ENCODE measurements around the gene MPZ. TPM values are rescaled to one million over a fixed set of nuclear protein-coding genes. Genes with fewer than 3 reads are reported as not detected.

The MPZ gene
- total and polyA plus RNA-seq, 9 of the 15 experiments (the other 6 are each of a cell fraction or from before 2014, with no cell fraction given) = 0.22 to 16.6 (median 10.9) TPM

DNA sequence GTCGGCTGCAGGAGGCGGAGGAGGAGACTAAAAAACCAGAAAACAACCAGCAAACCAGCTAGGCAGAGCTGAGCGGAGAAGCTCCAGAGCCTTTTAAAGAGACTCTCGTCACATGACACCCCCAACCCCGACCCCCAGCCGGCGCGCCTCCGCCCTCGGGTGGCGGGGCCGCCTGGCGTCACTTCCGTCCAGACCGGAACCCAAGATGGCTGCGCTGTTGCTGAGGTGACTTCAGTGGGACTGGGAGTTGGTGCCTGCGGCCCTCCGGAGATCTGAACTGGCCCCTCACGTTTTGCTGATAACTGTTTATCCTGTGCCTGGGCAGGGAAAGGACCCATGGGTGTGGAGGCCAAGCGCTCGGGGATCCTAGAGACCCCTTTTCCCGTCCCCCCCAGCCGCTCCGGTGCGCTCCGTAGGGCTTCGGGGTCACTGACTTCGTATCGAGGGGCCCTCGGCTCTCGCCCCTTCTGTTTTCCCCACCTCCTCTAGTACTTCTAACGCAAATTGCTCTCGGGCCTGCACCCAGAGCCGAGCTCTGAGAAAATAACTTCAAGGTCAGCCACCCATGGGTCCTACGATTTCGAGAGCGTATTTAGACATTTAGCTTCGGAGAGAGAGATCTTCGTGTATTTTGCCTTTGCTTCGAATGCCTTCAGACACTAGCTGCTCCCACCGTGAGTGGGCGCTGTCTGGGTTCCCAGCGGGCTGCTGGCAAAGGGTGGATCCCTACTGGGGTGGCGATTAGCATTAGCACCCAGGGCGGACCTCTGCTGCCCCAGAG lies 4.6 kb upstream of the MPZ start, which contains the start of gene SDHC (continued):
- TF ChIP-seq, protein P1, sequence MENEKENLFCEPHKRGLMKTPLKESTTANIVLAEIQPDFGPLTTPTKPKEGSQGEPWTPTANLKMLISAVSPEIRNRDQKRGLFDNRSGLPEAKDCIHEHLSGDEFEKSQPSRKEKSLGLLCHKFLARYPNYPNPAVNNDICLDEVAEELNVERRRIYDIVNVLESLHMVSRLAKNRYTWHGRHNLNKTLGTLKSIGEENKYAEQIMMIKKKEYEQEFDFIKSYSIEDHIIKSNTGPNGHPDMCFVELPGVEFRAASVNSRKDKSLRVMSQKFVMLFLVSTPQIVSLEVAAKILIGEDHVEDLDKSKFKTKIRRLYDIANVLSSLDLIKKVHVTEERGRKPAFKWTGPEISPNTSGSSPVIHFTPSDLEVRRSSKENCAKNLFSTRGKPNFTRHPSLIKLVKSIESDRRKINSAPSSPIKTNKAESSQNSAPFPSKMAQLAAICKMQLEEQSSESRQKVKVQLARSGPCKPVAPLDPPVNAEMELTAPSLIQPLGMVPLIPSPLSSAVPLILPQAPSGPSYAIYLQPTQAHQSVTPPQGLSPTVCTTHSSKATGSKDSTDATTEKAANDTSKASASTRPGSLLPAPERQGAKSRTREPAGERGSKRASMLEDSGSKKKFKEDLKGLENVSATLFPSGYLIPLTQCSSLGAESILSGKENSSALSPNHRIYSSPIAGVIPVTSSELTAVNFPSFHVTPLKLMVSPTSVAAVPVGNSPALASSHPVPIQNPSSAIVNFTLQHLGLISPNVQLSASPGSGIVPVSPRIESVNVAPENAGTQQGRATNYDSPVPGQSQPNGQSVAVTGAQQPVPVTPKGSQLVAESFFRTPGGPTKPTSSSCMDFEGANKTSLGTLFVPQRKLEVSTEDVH (IDR thresholded peaks at IDR 0.05; ENCODE audit: low read depth, partially characterized antibody) = peak; percentile 66
- TF ChIP-seq CREBBP (IDR thresholded peaks at IDR 0.05; ENCODE audit: low read depth, low read length) (no peak), TEAD2 (tag; IDR thresholded peaks at IDR 0.05) (0 out of 2 replicates have a peak, but pooled peaks have one; percentile 15), SRSF1 (IDR thresholded peaks at IDR 0.05; ENCODE audit: low read depth, low read length) (no peak), CHD2 (IDR thresholded peaks at IDR 0.05; ENCODE audit: low read depth, low read length) (no peak), NFYB (IDR thresholded peaks at IDR 0.05; ENCODE audit: extremely low read depth, insufficient read length) (no peak), ETS2 (tag; IDR thresholded peaks at IDR 0.05; ENCODE audit: borderline replicate concordance, poor library complexity, severe bottlenecking) (no peak)
- TF ChIP-seq, protein P2, sequence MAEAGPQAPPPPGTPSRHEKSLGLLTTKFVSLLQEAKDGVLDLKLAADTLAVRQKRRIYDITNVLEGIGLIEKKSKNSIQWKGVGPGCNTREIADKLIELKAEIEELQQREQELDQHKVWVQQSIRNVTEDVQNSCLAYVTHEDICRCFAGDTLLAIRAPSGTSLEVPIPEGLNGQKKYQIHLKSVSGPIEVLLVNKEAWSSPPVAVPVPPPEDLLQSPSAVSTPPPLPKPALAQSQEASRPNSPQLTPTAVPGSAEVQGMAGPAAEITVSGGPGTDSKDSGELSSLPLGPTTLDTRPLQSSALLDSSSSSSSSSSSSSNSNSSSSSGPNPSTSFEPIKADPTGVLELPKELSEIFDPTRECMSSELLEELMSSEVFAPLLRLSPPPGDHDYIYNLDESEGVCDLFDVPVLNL (CRISPR knock-in tag; IDR thresholded peaks at IDR 0.05; ENCODE audit: low read depth) = no peak
- TF ChIP-seq, protein P3, sequence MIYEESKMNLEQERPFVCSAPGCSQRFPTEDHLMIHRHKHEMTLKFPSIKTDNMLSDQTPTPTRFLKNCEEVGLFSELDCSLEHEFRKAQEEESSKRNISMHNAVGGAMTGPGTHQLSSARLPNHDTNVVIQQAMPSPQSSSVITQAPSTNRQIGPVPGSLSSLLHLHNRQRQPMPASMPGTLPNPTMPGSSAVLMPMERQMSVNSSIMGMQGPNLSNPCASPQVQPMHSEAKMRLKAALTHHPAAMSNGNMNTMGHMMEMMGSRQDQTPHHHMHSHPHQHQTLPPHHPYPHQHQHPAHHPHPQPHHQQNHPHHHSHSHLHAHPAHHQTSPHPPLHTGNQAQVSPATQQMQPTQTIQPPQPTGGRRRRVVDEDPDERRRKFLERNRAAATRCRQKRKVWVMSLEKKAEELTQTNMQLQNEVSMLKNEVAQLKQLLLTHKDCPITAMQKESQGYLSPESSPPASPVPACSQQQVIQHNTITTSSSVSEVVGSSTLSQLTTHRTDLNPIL (CRISPR knock-in tag; IDR thresholded peaks at IDR 0.05) = no peak
- TF ChIP-seq, protein P4, sequence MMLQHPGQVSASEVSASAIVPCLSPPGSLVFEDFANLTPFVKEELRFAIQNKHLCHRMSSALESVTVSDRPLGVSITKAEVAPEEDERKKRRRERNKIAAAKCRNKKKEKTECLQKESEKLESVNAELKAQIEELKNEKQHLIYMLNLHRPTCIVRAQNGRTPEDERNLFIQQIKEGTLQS (IDR thresholded peaks at IDR 0.05) = peak; percentile 43; the same call in 1 of the 2 replicates
- TF ChIP-seq, protein P4 (CRISPR knock-in tag; conservative IDR thresholded peaks at IDR 0.05) = no peak
- TF ChIP-seq, protein P5, sequence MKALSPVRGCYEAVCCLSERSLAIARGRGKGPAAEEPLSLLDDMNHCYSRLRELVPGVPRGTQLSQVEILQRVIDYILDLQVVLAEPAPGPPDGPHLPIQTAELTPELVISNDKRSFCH (CRISPR knock-in tag; IDR thresholded peaks at IDR 0.05) = no peak
- TF ChIP-seq, protein P5 (tag; IDR thresholded peaks at IDR 0.05) = peak; percentile 83; the same call in 1 of the 2 replicates
- TF ChIP-seq, protein P6, sequence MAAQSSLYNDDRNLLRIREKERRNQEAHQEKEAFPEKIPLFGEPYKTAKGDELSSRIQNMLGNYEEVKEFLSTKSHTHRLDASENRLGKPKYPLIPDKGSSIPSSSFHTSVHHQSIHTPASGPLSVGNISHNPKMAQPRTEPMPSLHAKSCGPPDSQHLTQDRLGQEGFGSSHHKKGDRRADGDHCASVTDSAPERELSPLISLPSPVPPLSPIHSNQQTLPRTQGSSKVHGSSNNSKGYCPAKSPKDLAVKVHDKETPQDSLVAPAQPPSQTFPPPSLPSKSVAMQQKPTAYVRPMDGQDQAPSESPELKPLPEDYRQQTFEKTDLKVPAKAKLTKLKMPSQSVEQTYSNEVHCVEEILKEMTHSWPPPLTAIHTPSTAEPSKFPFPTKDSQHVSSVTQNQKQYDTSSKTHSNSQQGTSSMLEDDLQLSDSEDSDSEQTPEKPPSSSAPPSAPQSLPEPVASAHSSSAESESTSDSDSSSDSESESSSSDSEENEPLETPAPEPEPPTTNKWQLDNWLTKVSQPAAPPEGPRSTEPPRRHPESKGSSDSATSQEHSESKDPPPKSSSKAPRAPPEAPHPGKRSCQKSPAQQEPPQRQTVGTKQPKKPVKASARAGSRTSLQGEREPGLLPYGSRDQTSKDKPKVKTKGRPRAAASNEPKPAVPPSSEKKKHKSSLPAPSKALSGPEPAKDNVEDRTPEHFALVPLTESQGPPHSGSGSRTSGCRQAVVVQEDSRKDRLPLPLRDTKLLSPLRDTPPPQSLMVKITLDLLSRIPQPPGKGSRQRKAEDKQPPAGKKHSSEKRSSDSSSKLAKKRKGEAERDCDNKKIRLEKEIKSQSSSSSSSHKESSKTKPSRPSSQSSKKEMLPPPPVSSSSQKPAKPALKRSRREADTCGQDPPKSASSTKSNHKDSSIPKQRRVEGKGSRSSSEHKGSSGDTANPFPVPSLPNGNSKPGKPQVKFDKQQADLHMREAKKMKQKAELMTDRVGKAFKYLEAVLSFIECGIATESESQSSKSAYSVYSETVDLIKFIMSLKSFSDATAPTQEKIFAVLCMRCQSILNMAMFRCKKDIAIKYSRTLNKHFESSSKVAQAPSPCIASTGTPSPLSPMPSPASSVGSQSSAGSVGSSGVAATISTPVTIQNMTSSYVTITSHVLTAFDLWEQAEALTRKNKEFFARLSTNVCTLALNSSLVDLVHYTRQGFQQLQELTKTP (IDR thresholded peaks at IDR 0.05; ENCODE audit: low read depth in 1 of 2, partially characterized antibody in 2 of 2) = peak in 1 of 2 experiments; percentile 60
